Osteocyte (in vitro differentiated cells): ENCODE results near the gene SLC43A2. TPM values are rescaled to one million over a fixed set of nuclear protein-coding genes. Genes with fewer than 3 reads are reported as not detected.

ENCODE experiments used
- DNase-seq: peaks from one replicate; pipeline ENCODE4 v3.0.0; 2021; ENCODE audit warnings: mixed read lengths; ENCODE audit not compliant: unreplicated experiment; ENCODE audit errors: extremely low spot score
- H3K27ac Mint-ChIP-seq: one replicate; pipeline ENCODE4 v1.8.0; 2021; ENCODE audit warnings: mild to moderate bottlenecking, mixed read lengths; ENCODE audit not compliant: unreplicated experiment
- H3K27me3 Mint-ChIP-seq: one replicate; pipeline ENCODE4 v1.8.0; 2021; ENCODE audit warnings: mixed read lengths; ENCODE audit not compliant: unreplicated experiment
- H3K36me3 Mint-ChIP-seq: one replicate; pipeline ENCODE4 v1.8.0; 2021; ENCODE audit warnings: mixed read lengths; ENCODE audit not compliant: unreplicated experiment
- H3K4me1 Mint-ChIP-seq: one replicate; pipeline ENCODE4 v1.8.0; 2021; ENCODE audit warnings: mixed read lengths; ENCODE audit not compliant: unreplicated experiment
- H3K4me3 Mint-ChIP-seq: one replicate; pipeline ENCODE4 v1.8.0; 2021; ENCODE audit warnings: mild to moderate bottlenecking, moderate library complexity, mixed read lengths; ENCODE audit not compliant: unreplicated experiment
- H3K9me3 Mint-ChIP-seq: one replicate; pipeline ENCODE4 v1.8.0; 2021; ENCODE audit warnings: mixed read lengths; ENCODE audit not compliant: unreplicated experiment
- CTCF ChIP-seq: fragments of 200-600 bp; sonication (generic); IDR thresholded peaks from 2 replicates; pipeline ENCODE4 v1.5.0; 2021; ENCODE audit warnings: antibody characterized with exemption, mild to moderate bottlenecking, moderate library complexity
- total RNA-seq: library from RNA; stranded (reverse); gene quantifications from 2 replicates; pipeline ENCODE4 v1.2.1, GENCODE V29; 2021

The SLC43A2 gene
- total RNA-seq, 1 donor from 2014 or later, result 7.3 TPM

- H3K4me3 Mint-ChIP-seq, result no peak overlapping the region
- TF ChIP-seq CTCF, result no peak
- no peak for DNase-seq
- H3K27ac Mint-ChIP-seq, result no peak overlapping the region
- peaks cover 12% of the 10 kb centered on the region for H3K27me3 Mint-ChIP-seq
- H3K9me3 Mint-ChIP-seq, result no peaks in the 10 kb centered on the region
- H3K4me1 Mint-ChIP-seq, result peaks cover 13% of the 10 kb centered on the region
- H3K36me3 Mint-ChIP-seq, result no peaks in the 10 kb centered on the region
Measured at GRCh38 chr17:1623057-1623630, 5.5 kb downstream of the SLC43A2 start.

GRCh38 chr17:1621273-1621954, 7.2 kb downstream of the SLC43A2 start:
- no peak overlapping the region for H3K4me3 Mint-ChIP-seq
- H3K36me3 Mint-ChIP-seq, result no peaks in the 10 kb centered on the region
- no peak for DNase-seq
- H3K27me3 Mint-ChIP-seq, result peaks cover 1% of the 10 kb centered on the region
- no peak overlapping the region for H3K27ac Mint-ChIP-seq
- H3K9me3 Mint-ChIP-seq, result no peaks in the 10 kb centered on the region
- peaks cover 10% of the 10 kb centered on the region for H3K4me1 Mint-ChIP-seq
- no peak for TF ChIP-seq CTCF

GRCh38 chr17:1620486-1620885, 8.1 kb downstream of the SLC43A2 start:
- DNase-seq, result no peak
- Mint-ChIP-seq H3K9me3 (no peaks in the 10 kb centered on the region), H3K4me1 (peaks cover 4% of the 10 kb centered on the region), H3K27ac (no peak overlapping the region), H3K36me3 (no peaks in the 10 kb centered on the region), H3K4me3 (no peak overlapping the region), H3K27me3 (no peaks in the 10 kb centered on the region)
- no peak for TF ChIP-seq CTCF

GRCh38 chr17:1617620-1618174, 10.9 kb downstream of the SLC43A2 start:
- Mint-ChIP-seq H3K36me3 (no peaks in the 10 kb centered on the region), H3K4me3 (no peak overlapping the region), H3K27me3 (no peaks in the 10 kb centered on the region), H3K27ac (no peak overlapping the region), H3K4me1 (peaks cover 4% of the 10 kb centered on the region), H3K9me3 (no peaks in the 10 kb centered on the region)
- TF ChIP-seq CTCF, result no peak
- DNase-seq, result no peak

- Mint-ChIP-seq H3K36me3 (no peaks in the 10 kb centered on the region), H3K4me1 (peaks cover 2% of the 10 kb centered on the region), H3K4me3 (no peak overlapping the region), H3K27me3 (no peaks in the 10 kb centered on the region), H3K27ac (no peak overlapping the region), H3K9me3 (no peaks in the 10 kb centered on the region)
- no peak for TF ChIP-seq CTCF
- DNase-seq, result no peak
Measured at GRCh38 chr17:1616101-1616500, 12.5 kb downstream of the SLC43A2 start.
